Keratinocyte (primary cell): Measurements from ENCODE around the gene EIF4E2. TPM values are rescaled to one million over a fixed set of nuclear protein-coding genes. Genes with fewer than 3 reads are reported as not detected.

Experiments used
- DNase-seq: peaks from one replicate; pipeline ENCODE4 v3.0.0-alpha.2; 2011; ENCODE audit warnings: low read depth, missing footprints, low spot score
- FAIRE-seq: peaks from 2 replicates; lab custom pipeline; 2011; peaks lifted over from hg19 to GRCh38; lab: Jason Lieb, UNC
- H2AFZ ChIP-seq: 2 replicates; pipeline ENCODE4 v1.6.0; 2012; ENCODE audit warnings: low read length, control low read depth, inconsistent platforms; ENCODE audit not compliant: control insufficient read depth
- H3K27ac ChIP-seq: 2 replicates; pipeline ENCODE4 v1.5.1; 2011; ENCODE audit warnings: low read length; ENCODE audit not compliant: control insufficient read depth, insufficient read depth
- H3K27me3 ChIP-seq: 3 replicates; pipeline ENCODE4 v1.6.0; 2011; ENCODE audit warnings: low read length; ENCODE audit not compliant: control insufficient read depth, insufficient read depth; ENCODE audit errors: extremely low read depth
- H3K36me3 ChIP-seq, 2 experiments: 2 replicates in 1 of 2; 3 replicates in 1 of 2; pipeline ENCODE4 v1.5.1; 2011; ENCODE audit warnings: low read length in 2 of 2, mild to moderate bottlenecking in 1 of 2; ENCODE audit not compliant: control insufficient read depth in 2 of 2, insufficient read depth in 2 of 2; ENCODE audit errors: extremely low read depth in 1 of 2
- H3K4me1 ChIP-seq: 3 replicates; pipeline ENCODE4 v1.5.1; 2011; ENCODE audit warnings: low read length; ENCODE audit not compliant: control insufficient read depth, insufficient read depth; ENCODE audit errors: extremely low read depth
- H3K4me2 ChIP-seq: 3 replicates; pipeline ENCODE4 v1.6.0; 2011; ENCODE audit warnings: low read depth, low read length; ENCODE audit not compliant: control insufficient read depth, insufficient read depth; ENCODE audit errors: extremely low read depth
- H3K4me3 ChIP-seq, 3 experiments: fragments of 200-600 bp in 1 of 3; sonication (generic) in 1 of 3; 2 replicates in 2 of 3; 3 replicates in 1 of 3; pipeline ENCODE4 v1.5.1; 2011 to 2016; ENCODE audit warnings: low read length in 3 of 3, mild to moderate bottlenecking in 3 of 3, control low read depth in 2 of 3, inconsistent platforms in 1 of 3, low read depth in 1 of 3, mixed read lengths in 1 of 3, mixed run types in 1 of 3, moderate library complexity in 1 of 3; ENCODE audit not compliant: control insufficient read depth in 2 of 3, insufficient read depth in 2 of 3; ENCODE audit errors: extremely low read depth in 1 of 3
- H3K79me2 ChIP-seq: 2 replicates; pipeline ENCODE4 v1.6.0; 2012; ENCODE audit warnings: low read length; ENCODE audit not compliant: control insufficient read depth, insufficient read depth
- H3K9ac ChIP-seq: 3 replicates; pipeline ENCODE4 v1.6.0; 2011; ENCODE audit warnings: low read length; ENCODE audit not compliant: control insufficient read depth, insufficient read depth; ENCODE audit errors: extremely low read depth
- H3K9me1 ChIP-seq: 3 replicates; pipeline ENCODE4 v1.6.0; 2011; ENCODE audit warnings: low read length; ENCODE audit not compliant: control insufficient read depth, insufficient read depth; ENCODE audit errors: extremely low read depth
- H3K9me3 ChIP-seq: 2 replicates; pipeline ENCODE4 v1.5.1; 2012; ENCODE audit warnings: low read depth, low read length; ENCODE audit not compliant: control insufficient read depth
- H4K20me1 ChIP-seq: 3 replicates; pipeline ENCODE4 v1.6.0; 2011; ENCODE audit warnings: low read length; ENCODE audit not compliant: control insufficient read depth, insufficient read depth; ENCODE audit errors: extremely low read depth
- EZH2 ChIP-seq: IDR thresholded peaks from one replicate; pipeline ENCODE4 v1.6.1; 2012; ENCODE audit warnings: inconsistent platforms, mild to moderate bottlenecking, low read length, moderate library complexity
- dilution Hi-C: fragments of 300-500 bp; cut with MboI; formaldehyde crosslinking; loops from one replicate; pipeline ENCODE4 v1.7.0; 2020; ENCODE audit warnings: low sequenced_read_pairs; ENCODE audit not compliant: extremely low pct_ligation_motif_present
- polyA plus RNA-seq, 5 experiments: library from polyadenylated mRNA; depleted of rRNA in 3 of 5; stranded (reverse) in 3 of 5; stranded (forward) in 1 of 5; unstranded in 1 of 5; fragments of >200 nt; gene quantifications; 1 replicate in 1 of 5; 2 replicates in 3 of 5; 3 replicates in 1 of 5; pipeline versions ENCODE4 v1.2.1 to v1.2.3, GENCODE V29; 2011 to 2012; ENCODE audit warnings: missing spikeins in 2 of 5, low read depth in 1 of 5, low replicate concordance in 1 of 5
- TF ChIP-seq, protein P1 (sequence below), 3 experiments: IDR thresholded peaks in 1 of 3; conservative IDR thresholded peaks in 1 of 3; optimal IDR thresholded peaks in 1 of 3; 2 replicates in 2 of 3; 3 replicates in 1 of 3; pipeline versions ENCODE3 to v1.5.1; 2011; ENCODE audit warnings: low read length in 3 of 3, mild to moderate bottlenecking in 3 of 3, moderate library complexity in 2 of 3, control low read depth in 1 of 3, inconsistent platforms in 1 of 3; ENCODE audit not compliant: insufficient read depth in 2 of 3; ENCODE audit errors: extremely low read depth in 1 of 3

EIF4E2 gene
- polyA plus RNA-seq, 1 donor (not counting 4 experiments of a cell fraction or from before 2014, with no cell fraction given) = 79.2 TPM

DNA sequence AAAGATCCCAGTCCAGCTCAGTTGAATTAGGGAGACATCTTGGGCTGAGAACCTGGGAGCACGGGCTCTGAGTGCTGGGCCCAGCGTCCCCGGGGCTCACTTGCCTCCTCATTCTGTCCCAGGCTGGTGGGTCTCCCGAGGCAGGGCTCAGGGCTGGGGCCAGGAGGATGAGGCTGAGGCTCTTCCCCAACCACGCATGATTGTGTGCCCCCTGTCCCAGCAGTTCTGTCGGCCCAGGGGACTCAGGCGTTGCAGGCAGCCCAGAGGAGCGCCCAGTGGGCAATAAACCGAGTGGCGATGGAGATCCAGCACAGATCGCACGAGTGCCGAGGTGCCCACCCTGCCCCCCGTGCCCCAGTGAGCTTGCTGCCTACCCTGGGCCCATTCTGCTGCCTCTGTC is 29.4 kb upstream of the EIF4E2 start:
- H3K9me3 ChIP-seq = no peaks in the 10 kb centered on the region
- H2AFZ ChIP-seq = no peak overlapping the region
- no peaks in the 10 kb centered on the region for H4K20me1 ChIP-seq
- H3K27me3 ChIP-seq = peaks cover 49% of the 10 kb centered on the region
- no peaks in the 10 kb centered on the region for H3K4me1 ChIP-seq
- H3K9me1 ChIP-seq = no peaks in the 10 kb centered on the region
- no peak overlapping the region for H3K4me3 ChIP-seq
- dilution Hi-C loops = no loop called here
- H3K4me2 ChIP-seq = no peak overlapping the region
- DNase-seq (no peak), FAIRE-seq (no peak)
- no peaks in the 10 kb centered on the region for H3K79me2 ChIP-seq
- no peak for TF ChIP-seq EZH2
- TF ChIP-seq, protein P1, sequence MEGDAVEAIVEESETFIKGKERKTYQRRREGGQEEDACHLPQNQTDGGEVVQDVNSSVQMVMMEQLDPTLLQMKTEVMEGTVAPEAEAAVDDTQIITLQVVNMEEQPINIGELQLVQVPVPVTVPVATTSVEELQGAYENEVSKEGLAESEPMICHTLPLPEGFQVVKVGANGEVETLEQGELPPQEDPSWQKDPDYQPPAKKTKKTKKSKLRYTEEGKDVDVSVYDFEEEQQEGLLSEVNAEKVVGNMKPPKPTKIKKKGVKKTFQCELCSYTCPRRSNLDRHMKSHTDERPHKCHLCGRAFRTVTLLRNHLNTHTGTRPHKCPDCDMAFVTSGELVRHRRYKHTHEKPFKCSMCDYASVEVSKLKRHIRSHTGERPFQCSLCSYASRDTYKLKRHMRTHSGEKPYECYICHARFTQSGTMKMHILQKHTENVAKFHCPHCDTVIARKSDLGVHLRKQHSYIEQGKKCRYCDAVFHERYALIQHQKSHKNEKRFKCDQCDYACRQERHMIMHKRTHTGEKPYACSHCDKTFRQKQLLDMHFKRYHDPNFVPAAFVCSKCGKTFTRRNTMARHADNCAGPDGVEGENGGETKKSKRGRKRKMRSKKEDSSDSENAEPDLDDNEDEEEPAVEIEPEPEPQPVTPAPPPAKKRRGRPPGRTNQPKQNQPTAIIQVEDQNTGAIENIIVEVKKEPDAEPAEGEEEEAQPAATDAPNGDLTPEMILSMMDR (optimal IDR thresholded peaks at IDR 0.05 in 1 of 3, IDR thresholded peaks at IDR 0.05 in 1 of 3, conservative IDR thresholded peaks at IDR 0.05 in 1 of 3; ENCODE audit: extremely low read depth in 1 of 3, insufficient read depth in 2 of 3, low read length in 3 of 3) = no peak
- no peak overlapping the region for H3K9ac ChIP-seq
- H3K36me3 ChIP-seq = no peaks in the 10 kb centered on the region
- no peak overlapping the region for H3K27ac ChIP-seq

DNA sequence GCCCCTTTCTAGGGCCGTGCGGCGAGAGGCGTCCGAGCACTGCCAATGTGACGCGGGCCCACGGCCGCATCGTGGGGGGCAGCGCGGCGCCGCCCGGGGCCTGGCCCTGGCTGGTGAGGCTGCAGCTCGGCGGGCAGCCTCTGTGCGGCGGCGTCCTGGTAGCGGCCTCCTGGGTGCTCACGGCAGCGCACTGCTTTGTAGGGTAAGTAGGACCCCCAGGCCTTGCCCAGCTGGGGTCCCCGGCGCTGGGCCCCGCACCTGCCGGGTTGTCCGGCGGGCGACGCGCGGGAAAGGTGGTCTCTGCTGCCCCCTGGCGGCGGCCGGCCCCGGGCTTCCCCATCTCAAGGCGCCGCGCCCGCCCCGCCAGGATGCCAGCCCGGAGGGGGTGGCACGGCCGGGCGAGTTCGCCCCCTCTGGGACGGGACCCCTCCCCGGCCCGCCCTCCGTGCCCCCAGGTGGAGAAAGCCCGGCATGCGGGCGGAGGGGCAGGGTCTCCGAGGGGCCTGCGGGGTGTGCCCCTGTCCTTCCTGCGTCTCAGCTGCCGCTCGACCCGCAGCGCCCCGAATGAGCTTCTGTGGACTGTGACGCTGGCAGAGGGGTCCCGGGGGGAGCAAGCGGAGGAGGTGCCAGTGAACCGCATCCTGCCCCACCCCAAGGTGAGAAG is 28.4 kb upstream of the EIF4E2 start:
- Histone ChIP-seq H3K4me2 (no peak overlapping the region), H3K9me3 (no peaks in the 10 kb centered on the region), H3K9me1 (no peaks in the 10 kb centered on the region), H3K27me3 (peaks cover 49% of the 10 kb centered on the region), H3K36me3 (no peaks in the 10 kb centered on the region), H3K27ac (no peak overlapping the region), H3K4me3 (no peak overlapping the region), H3K4me1 (no peaks in the 10 kb centered on the region), H4K20me1 (no peaks in the 10 kb centered on the region), H3K9ac (no peak overlapping the region), H3K79me2 (no peaks in the 10 kb centered on the region), H2AFZ (no peak overlapping the region)
- dilution Hi-C loops = no loop called here
- no peak for DNase-seq
- no peak for TF ChIP-seq EZH2
- TF ChIP-seq, protein P1 (optimal IDR thresholded peaks at IDR 0.05 in 1 of 3, IDR thresholded peaks at IDR 0.05 in 1 of 3, conservative IDR thresholded peaks at IDR 0.05 in 1 of 3; ENCODE audit: extremely low read depth in 1 of 3, insufficient read depth in 2 of 3, low read length in 3 of 3) = peak in 2 of 3 experiments; percentile 65 to 73
- FAIRE-seq = no peak
